ENCODE data around the gene PPP3CB.
"Not testable (repeated sequence)": the region's sequence is repeated elsewhere in the genome, so short reads cannot be mapped to it uniquely, and the experiment has no call there.

The PPP3CB gene

GRCh38 chr10:73414230-73414945 is 81.4 kb downstream of the PPP3CB start:
- no peak for DNase-seq (ENCODE audit: low spot score)

- peak; percentile 83 for DNase-seq (ENCODE audit: low spot score)
These were observed 82.1 kb downstream of the PPP3CB start, which contains the start of gene ANXA7 for GRCh38 chr10:73413528-73414229. ANXA7 (minus strand) TSS chr10:73414058; CDS start chr10:73400856, 13,202 bp downstream.

- peak; percentile 20 for DNase-seq (ENCODE audit: low spot score)
These were observed 82.7 kb downstream of the PPP3CB start for GRCh38 chr10:73413108-73413527.

- no peak for DNase-seq (ENCODE audit: low spot score)
These were observed 84.9 kb downstream of the PPP3CB start for GRCh38 chr10:73410897-73411296.

GRCh38 chr10:73408978-73409521 is 86.8 kb downstream of the PPP3CB start:
- no peak for DNase-seq (ENCODE audit: low spot score)

- DNase-seq (ENCODE audit: low spot score), result no peak
These were observed 87.8 kb downstream of the PPP3CB start for GRCh38 chr10:73408061-73408460.

GRCh38 chr10:73407495-73407894 is 88.3 kb downstream of the PPP3CB start:
- DNase-seq (ENCODE audit: low spot score), result no peak

- no peak for DNase-seq (ENCODE audit: low spot score)
These were observed 89.0 kb downstream of the PPP3CB start for GRCh38 chr10:73406846-73407245.

GRCh38 chr10:73405556-73405955 is 90.3 kb downstream of the PPP3CB start:
- DNase-seq (ENCODE audit: low spot score), result no peak

GRCh38 chr10:73404690-73405089 is 91.1 kb downstream of the PPP3CB start:
- DNase-seq (ENCODE audit: low spot score), result no peak

GRCh38 chr10:73401636-73402035 is 94.2 kb downstream of the PPP3CB start:
- DNase-seq (ENCODE audit: low spot score), result no peak

- no peak for DNase-seq (ENCODE audit: low spot score)
These were observed 96.8 kb downstream of the PPP3CB start for GRCh38 chr10:73399063-73399462.

- DNase-seq (ENCODE audit: low spot score), result no peak
These were observed 97.8 kb downstream of the PPP3CB start for GRCh38 chr10:73398024-73398423.

- not testable (repeated sequence) for DNase-seq (ENCODE audit: low spot score)
These were observed 101.5 kb downstream of the PPP3CB start for GRCh38 chr10:73394325-73394724.

- no peak for DNase-seq (ENCODE audit: low spot score)
These were observed 107.6 kb downstream of the PPP3CB start for GRCh38 chr10:73388228-73388627.

- DNase-seq (ENCODE audit: low spot score), result no peak
These were observed 109.2 kb downstream of the PPP3CB start for GRCh38 chr10:73386583-73386982.
